GM21717 (cell line): ENCODE measurements around the gene DDX46.
"Not testable (repeated sequence)": the region's sequence is repeated elsewhere in the genome, so short reads cannot be mapped to it uniquely, and the experiment has no call there.

ENCODE experiments used
- ATAC-seq: cut with Tn5 transposase; IDR thresholded peaks from one replicate; pipeline ENCODE4 v1.9.1; 2021; ENCODE audit warnings: mild to moderate bottlenecking, moderate library complexity; ENCODE audit not compliant: unreplicated experiment

The DDX46 gene

DNA sequence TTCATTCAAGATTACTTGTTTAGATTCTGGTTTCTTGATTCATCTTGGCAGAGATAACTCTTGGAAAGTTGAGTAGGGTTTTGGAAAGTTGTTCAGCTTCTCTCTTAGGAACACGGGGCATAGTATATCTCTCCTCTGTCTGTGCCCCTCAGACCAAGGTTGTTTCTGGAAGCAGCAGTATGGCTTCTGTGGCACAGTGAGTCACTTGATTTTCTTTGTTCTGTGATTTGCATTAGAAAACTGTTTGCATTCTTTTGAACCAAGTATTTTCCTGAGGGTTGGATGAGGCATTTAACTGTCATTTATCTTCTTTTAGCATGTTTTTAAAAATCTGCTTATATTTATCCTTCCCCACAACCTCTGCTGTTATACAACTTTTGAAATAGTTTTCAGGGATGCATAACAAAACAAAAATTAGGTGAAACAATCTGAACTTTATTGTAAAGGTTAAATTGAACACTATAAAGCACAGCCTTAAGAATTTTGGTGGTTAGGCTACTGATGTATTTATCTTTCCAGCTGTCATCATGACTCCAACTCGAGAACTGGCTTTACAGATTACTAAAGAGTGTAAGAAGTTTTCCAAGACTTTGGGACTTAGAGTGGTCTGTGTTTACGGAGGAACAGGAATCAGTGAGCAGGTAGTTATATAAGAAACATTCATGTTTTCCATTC lies 26.5 kb downstream of the DDX46 start:
- no peak for ATAC-seq

- no peak for ATAC-seq
These were observed 29.1 kb downstream of the DDX46 start for GRCh38 chr5:134787692-134788091.

DNA sequence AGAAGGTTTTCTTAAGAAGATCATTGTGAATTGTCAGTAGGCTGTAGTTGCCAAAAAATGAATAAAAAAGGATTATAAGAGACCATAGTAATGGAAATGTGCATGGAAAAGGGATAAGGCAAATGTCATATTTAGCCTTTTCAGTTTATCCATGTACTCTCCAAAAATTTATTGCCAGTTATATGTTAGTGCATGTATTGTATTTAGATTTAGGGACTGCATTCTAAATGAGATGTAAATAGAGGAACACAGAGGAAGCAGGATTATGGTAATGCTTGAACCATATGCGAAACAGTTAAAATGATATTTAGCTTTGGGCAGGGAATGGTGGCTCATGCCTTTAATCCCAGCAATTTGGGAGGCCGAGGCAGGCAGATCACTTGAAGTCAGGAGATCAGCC lies 33.0 kb downstream of the DDX46 start:
- ATAC-seq = no peak

- ATAC-seq = no peak
These were observed 33.7 kb downstream of the DDX46 start for GRCh38 chr5:134792286-134792685.

- ATAC-seq = no peak
These were observed 34.5 kb downstream of the DDX46 start for GRCh38 chr5:134793111-134793510.

DNA sequence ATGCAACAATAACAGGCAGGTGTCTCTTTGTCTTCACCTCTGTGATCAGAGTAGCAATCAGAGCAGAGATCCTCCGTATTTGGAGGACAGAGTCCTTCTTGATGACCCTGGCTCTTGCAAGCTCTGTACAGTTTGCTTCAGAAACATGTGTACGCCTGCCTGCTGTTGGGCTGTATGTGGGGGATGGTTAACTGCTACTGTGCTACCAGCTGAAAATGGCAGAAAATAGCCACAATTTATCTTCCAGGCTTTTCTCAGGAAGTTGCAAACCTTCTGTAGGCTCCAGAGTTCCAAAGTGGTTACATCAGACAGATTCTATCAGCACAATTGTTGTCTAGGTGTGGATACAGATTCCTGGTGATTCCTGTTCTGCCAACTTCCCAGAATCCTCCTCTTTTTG lies 35.5 kb downstream of the DDX46 start:
- ATAC-seq = no peak

GRCh38 chr5:134794819-134795218 lies 36.2 kb downstream of the DDX46 start:
- no peak for ATAC-seq

GRCh38 chr5:134798468-134798867 lies 39.9 kb downstream of the DDX46 start:
- ATAC-seq = peak; percentile 47

GRCh38 chr5:134803821-134804220 lies 45.2 kb downstream of the DDX46 start:
- ATAC-seq = no peak

GRCh38 chr5:134813407-134813806 lies 54.8 kb downstream of the DDX46 start:
- ATAC-seq = no peak

GRCh38 chr5:134813827-134814226 lies 55.2 kb downstream of the DDX46 start:
- no peak for ATAC-seq

DNA sequence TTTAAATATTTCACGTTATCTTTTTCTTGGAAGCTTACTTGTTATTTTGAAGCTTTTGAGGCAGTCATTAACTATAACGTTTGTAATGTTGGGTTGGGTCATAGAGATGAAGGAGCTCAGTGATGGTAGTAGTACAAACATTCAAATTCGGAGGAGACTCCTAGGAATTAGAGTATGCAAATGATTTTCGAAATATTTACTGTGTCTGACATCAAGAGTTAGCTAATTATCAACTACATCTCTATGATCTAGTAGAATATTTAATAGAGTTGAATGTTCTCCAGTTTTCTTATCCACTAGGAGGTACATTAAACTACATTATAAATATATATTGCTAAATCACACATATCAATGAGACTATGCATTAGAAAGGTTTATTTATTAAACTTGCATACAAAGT lies 58.4 kb downstream of the DDX46 start:
- ATAC-seq = no peak

GRCh38 chr5:134818776-134819175 lies 60.2 kb downstream of the DDX46 start:
- no peak for ATAC-seq

GRCh38 chr5:134819407-134819963 lies 60.9 kb downstream of the DDX46 start:
- ATAC-seq = no peak

DNA sequence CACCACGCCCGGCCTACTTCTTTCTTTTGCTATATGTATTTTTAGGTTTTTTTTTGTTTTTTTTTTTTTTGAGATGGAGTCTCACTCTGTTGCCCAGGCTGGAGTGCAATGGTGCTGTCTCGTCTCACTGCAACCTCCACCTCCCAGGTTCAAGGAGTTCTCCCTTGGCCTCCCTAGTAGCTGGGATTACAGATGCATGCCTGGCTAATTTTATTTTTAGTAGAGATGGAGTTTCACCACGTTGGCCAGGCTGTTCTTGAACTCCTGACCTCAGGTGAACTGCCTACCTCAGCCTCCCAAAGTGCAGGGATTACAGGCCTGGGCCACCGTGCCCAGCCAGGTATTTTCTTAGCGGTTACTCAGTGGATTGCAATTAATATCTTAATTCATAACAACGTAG lies 63.3 kb downstream of the DDX46 start:
- no peak for ATAC-seq

- no peak for ATAC-seq
These were observed 66.1 kb downstream of the DDX46 start for GRCh38 chr5:134824681-134825080.

DNA sequence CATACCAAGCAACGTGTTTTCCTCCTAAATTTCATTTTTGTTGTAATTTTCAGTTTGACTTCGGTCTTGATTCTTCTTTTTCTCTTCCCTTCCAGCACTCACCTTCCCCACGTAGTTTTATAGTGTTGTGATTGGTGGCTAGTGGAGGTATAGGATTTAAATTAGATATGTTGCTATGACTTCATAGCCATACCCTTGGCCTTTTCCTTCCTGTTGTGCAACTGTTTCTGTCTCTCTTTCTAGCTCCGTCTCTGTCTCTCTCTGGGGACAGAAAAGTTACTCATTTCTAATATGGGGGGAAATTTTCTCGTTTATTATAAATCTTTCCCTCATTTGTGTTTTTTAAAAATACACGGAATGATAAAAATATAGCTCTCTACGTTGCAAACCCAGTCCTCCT lies 66.6 kb downstream of the DDX46 start:
- no peak for ATAC-seq

DNA sequence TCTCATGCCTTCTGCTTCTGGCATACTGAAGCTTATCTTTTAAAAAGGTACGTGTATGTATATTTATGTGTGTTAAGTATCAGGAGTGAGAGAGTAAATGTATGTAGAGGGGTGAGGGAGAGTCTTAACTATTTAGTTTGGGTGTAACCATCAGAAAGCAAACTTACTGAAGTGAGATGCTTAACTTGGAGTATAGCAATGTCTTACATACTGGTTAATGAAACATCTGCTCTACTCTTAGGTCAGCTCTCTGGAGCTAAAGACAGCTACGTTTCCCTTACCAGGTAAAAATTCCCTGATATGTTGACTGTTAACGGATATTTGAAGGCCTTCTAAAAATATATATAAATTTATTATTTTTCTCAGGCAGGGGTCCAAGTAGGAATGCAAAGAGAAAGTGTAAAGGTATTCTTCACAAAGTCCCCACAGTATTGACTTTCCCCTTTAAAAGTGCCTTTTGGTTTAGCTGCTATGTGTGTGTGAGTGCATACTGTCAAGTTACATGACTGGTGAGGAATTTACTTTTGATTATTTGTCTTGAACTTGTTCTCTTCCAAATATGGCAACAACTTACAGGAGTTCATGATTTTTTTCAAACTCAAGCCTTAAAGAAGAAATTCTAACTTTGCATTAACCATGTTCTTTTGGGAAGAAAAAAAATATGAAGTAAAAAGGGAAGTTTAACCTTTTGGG lies 74.9 kb downstream of the DDX46 start:
- ATAC-seq = no peak

GRCh38 chr5:134835623-134836022 lies 77.0 kb downstream of the DDX46 start:
- no peak for ATAC-seq

GRCh38 chr5:134837530-134838181 lies 79.1 kb downstream of the DDX46 start:
- ATAC-seq = no peak

- ATAC-seq = not testable (repeated sequence)
These were observed 79.8 kb downstream of the DDX46 start for GRCh38 chr5:134838361-134838760.

DNA sequence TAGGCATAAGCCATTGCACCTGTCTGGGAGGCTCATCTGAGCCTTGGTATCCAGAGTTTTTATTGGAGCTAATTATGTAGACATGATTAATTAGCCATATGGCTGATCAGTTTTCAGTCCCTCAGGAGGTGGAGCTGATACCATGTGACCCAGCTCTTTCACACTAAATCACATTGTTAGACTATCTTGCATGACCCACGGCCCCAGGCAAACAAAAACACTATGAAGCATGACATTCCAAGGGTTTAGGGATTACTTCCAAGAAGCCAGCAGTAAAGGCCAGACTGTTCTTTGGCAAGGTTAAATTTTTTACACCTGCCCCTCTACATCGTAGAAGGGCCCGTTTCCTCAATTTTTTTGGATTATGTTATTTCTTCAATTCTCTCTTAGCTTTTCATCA lies 82.2 kb downstream of the DDX46 start:
- ATAC-seq = no peak
